ENCODE measurements around the gene TUBB2B. TPM values are rescaled to one million over a fixed set of nuclear protein-coding genes. Genes with fewer than 3 reads are reported as not detected.
A peak's percentile ranks its signal among the peaks of the same experiment; 100 is the strongest.

The TUBB2B gene
- total RNA-seq, 1 donor from 2014 or later: 119 TPM

GRCh38 chr6:3229566-3230178 lies 2.2 kb upstream of the TUBB2B start:
- Mint-ChIP-seq H3K36me3 (ENCODE audit: low read depth) (peaks cover 1% of the 10 kb centered on the region), H3K4me1 (ENCODE audit: low read depth) (peaks cover 57% of the 10 kb centered on the region), H3K27me3 (ENCODE audit: low read depth) (no peaks in the 10 kb centered on the region), H3K4me3 (ENCODE audit: unreplicated experiment) (peak overlapping the region; percentile 53), H3K27ac (ENCODE audit: unreplicated experiment) (no peak overlapping the region), H3K9me3 (ENCODE audit: low read depth) (no peaks in the 10 kb centered on the region)
- TF ChIP-seq, protein P1, sequence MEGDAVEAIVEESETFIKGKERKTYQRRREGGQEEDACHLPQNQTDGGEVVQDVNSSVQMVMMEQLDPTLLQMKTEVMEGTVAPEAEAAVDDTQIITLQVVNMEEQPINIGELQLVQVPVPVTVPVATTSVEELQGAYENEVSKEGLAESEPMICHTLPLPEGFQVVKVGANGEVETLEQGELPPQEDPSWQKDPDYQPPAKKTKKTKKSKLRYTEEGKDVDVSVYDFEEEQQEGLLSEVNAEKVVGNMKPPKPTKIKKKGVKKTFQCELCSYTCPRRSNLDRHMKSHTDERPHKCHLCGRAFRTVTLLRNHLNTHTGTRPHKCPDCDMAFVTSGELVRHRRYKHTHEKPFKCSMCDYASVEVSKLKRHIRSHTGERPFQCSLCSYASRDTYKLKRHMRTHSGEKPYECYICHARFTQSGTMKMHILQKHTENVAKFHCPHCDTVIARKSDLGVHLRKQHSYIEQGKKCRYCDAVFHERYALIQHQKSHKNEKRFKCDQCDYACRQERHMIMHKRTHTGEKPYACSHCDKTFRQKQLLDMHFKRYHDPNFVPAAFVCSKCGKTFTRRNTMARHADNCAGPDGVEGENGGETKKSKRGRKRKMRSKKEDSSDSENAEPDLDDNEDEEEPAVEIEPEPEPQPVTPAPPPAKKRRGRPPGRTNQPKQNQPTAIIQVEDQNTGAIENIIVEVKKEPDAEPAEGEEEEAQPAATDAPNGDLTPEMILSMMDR (IDR thresholded peaks at IDR 0.05): peak; percentile 27
- no peak for DNase-seq (ENCODE audit: low spot score)

DNA sequence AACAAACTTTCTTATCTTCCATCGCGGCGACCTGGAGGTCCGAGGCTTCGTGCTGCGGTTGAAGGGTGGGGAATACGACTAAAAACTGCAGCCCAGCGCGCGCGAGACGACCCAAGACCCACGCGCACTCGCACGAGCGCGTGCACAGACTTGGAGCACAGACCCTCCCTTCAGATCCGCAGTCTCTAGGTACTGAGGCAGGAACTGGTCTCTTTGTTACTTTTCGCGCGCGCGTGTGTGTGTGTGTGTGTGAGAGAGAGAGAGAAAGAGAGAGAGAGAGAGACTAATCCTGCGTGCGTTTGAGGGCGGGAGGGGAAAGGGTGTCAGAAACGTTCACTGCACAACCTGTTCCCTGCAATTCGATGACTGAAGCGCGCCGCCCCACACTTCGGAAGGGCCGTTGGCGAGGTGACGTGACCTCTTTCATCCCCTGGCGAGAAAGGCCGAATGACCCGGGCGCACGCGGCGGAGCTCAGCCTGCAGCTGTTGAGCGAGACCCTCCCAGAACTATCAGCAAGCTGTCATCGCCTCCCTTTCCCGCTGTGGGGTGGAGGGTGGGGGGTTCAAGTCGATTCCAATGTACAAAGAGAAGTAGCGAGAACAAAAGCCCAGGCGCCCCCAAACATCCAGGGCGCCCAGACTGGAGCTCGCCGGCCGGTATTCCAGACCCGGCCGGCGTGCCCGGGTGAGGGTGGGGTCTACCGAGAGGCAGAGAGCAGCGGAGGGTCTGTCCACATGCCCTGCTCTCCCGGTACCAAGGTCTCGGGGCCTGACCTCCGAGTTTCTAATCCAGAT lies 1.5 kb upstream of the TUBB2B start:
- no peak for DNase-seq (ENCODE audit: low spot score)
- TF ChIP-seq, protein P1 (IDR thresholded peaks at IDR 0.05): no peak
- peak overlapping the region; percentile 72 for H3K4me3 Mint-ChIP-seq (ENCODE audit: unreplicated experiment)
- peaks cover 7% of the 10 kb centered on the region for H3K36me3 Mint-ChIP-seq (ENCODE audit: low read depth)
- no peaks in the 10 kb centered on the region for H3K27me3 Mint-ChIP-seq (ENCODE audit: low read depth)
- H3K4me1 Mint-ChIP-seq (ENCODE audit: low read depth): peaks cover 63% of the 10 kb centered on the region
- H3K27ac Mint-ChIP-seq (ENCODE audit: unreplicated experiment): peak overlapping the region; percentile 68
- H3K9me3 Mint-ChIP-seq (ENCODE audit: low read depth): no peaks in the 10 kb centered on the region

- peaks cover 68% of the 10 kb centered on the region for H3K4me1 Mint-ChIP-seq (ENCODE audit: low read depth)
- TF ChIP-seq, protein P1 (IDR thresholded peaks at IDR 0.05): no peak
- no peak for DNase-seq (ENCODE audit: low spot score)
- no peaks in the 10 kb centered on the region for H3K27me3 Mint-ChIP-seq (ENCODE audit: low read depth)
- peak overlapping the region; percentile 95 for H3K4me3 Mint-ChIP-seq (ENCODE audit: unreplicated experiment)
- H3K9me3 Mint-ChIP-seq (ENCODE audit: low read depth): no peaks in the 10 kb centered on the region
- peak overlapping the region; percentile 87 for H3K27ac Mint-ChIP-seq (ENCODE audit: unreplicated experiment)
- H3K36me3 Mint-ChIP-seq (ENCODE audit: low read depth): peaks cover 10% of the 10 kb centered on the region
Measured at GRCh38 chr6:3228046-3228671, 706 bp upstream of the TUBB2B start.

GRCh38 chr6:3226481-3227362 lies 731 bp downstream of the TUBB2B start:
- H3K27me3 Mint-ChIP-seq (ENCODE audit: low read depth): no peaks in the 10 kb centered on the region
- peak overlapping the region; percentile 71 for H3K27ac Mint-ChIP-seq (ENCODE audit: unreplicated experiment)
- H3K9me3 Mint-ChIP-seq (ENCODE audit: low read depth): no peaks in the 10 kb centered on the region
- peaks cover 58% of the 10 kb centered on the region for H3K4me1 Mint-ChIP-seq (ENCODE audit: low read depth)
- DNase-seq (ENCODE audit: low spot score): no peak
- peak overlapping the region; percentile 95 for H3K4me3 Mint-ChIP-seq (ENCODE audit: unreplicated experiment)
- TF ChIP-seq, protein P1 (IDR thresholded peaks at IDR 0.05): no peak
- H3K36me3 Mint-ChIP-seq (ENCODE audit: low read depth): peaks cover 10% of the 10 kb centered on the region

Data from chondrocyte (in vitro differentiated cells).